Measurements from ENCODE around the gene ANXA9.

ANXA9 gene

GRCh38 chr1:150981177-150981804 lies 801 bp upstream of the ANXA9 start (continued):
- no peak for TF ChIP-seq ZNF629 (tag by site-specific recombination; IDR thresholded peaks at IDR 0.05)
- no peak for TF ChIP-seq ZNF785 (tag by site-specific recombination; IDR thresholded peaks at IDR 0.05)
- TF ChIP-seq ZNF366 (tag by site-specific recombination; conservative IDR thresholded peaks at IDR 0.05), result no peak
- TF ChIP-seq ZNF677 (tag by site-specific recombination; IDR thresholded peaks at IDR 0.05), result no peak
- peak; percentile 55; the same call in 1 of the 2 replicates for TF ChIP-seq ZNF341 (tag by site-specific recombination; IDR thresholded peaks at IDR 0.05; ENCODE audit: low read depth)
- TF ChIP-seq ZNF600 (tag by site-specific recombination; IDR thresholded peaks at IDR 0.05), result peak; percentile 41
- TF ChIP-seq TSHZ1 (tag by site-specific recombination; IDR thresholded peaks at IDR 0.05; ENCODE audit: borderline replicate concordance), result no peak
- no peak for TF ChIP-seq GLIS2 (tag by site-specific recombination; IDR thresholded peaks at IDR 0.05)

- no peaks in the 10 kb centered on the region for H3K4me1 ChIP-seq (ENCODE audit: control insufficient read depth, insufficient read depth, low read length)
- TF ChIP-seq ZNF366 (tag by site-specific recombination; conservative IDR thresholded peaks at IDR 0.05), result peak; percentile 36
- no peak for TF ChIP-seq ZNF214 (tag by site-specific recombination; IDR thresholded peaks at IDR 0.05; ENCODE audit: borderline replicate concordance)
- no peak for TF ChIP-seq ELK4 (IDR thresholded peaks at IDR 0.05; ENCODE audit: borderline replicate concordance, low read depth, low read length)
- no peak for TF ChIP-seq ZNF837 (tag by site-specific recombination; IDR thresholded peaks at IDR 0.05)
- no peak for TF ChIP-seq GLIS2 (tag by site-specific recombination; IDR thresholded peaks at IDR 0.05)
- TF ChIP-seq ZNF266 (tag by site-specific recombination; IDR thresholded peaks at IDR 0.05; ENCODE audit: low read depth), result no peak
- TF ChIP-seq ZNF398 (tag by site-specific recombination; IDR thresholded peaks at IDR 0.05), result peak; percentile 16; the same call in 1 of the 2 replicates
- TF ChIP-seq ZBTB21 (tag by site-specific recombination; IDR thresholded peaks at IDR 0.05), result no peak
- peak; percentile 67 for TF ChIP-seq SP7 (tag by site-specific recombination; IDR thresholded peaks at IDR 0.05)
- TF ChIP-seq ZNF600 (tag by site-specific recombination; IDR thresholded peaks at IDR 0.05), result peak; percentile 67
- TF ChIP-seq ZNF830 (tag by site-specific recombination; IDR thresholded peaks at IDR 0.05; ENCODE audit: low read depth), result no peak
- TF ChIP-seq ZBTB8A (tag by site-specific recombination; IDR thresholded peaks at IDR 0.05), result no peak
- TF ChIP-seq, protein P1, sequence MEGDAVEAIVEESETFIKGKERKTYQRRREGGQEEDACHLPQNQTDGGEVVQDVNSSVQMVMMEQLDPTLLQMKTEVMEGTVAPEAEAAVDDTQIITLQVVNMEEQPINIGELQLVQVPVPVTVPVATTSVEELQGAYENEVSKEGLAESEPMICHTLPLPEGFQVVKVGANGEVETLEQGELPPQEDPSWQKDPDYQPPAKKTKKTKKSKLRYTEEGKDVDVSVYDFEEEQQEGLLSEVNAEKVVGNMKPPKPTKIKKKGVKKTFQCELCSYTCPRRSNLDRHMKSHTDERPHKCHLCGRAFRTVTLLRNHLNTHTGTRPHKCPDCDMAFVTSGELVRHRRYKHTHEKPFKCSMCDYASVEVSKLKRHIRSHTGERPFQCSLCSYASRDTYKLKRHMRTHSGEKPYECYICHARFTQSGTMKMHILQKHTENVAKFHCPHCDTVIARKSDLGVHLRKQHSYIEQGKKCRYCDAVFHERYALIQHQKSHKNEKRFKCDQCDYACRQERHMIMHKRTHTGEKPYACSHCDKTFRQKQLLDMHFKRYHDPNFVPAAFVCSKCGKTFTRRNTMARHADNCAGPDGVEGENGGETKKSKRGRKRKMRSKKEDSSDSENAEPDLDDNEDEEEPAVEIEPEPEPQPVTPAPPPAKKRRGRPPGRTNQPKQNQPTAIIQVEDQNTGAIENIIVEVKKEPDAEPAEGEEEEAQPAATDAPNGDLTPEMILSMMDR (tag by site-specific recombination; IDR thresholded peaks at IDR 0.05), result no peak
- TF ChIP-seq, protein P2, sequence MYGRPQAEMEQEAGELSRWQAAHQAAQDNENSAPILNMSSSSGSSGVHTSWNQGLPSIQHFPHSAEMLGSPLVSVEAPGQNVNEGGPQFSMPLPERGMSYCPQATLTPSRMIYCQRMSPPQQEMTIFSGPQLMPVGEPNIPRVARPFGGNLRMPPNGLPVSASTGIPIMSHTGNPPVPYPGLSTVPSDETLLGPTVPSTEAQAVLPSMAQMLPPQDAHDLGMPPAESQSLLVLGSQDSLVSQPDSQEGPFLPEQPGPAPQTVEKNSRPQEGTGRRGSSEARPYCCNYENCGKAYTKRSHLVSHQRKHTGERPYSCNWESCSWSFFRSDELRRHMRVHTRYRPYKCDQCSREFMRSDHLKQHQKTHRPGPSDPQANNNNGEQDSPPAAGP (tag by site-specific recombination; IDR thresholded peaks at IDR 0.05), result 0 out of 2 replicates have a peak, but pooled peaks have one; percentile 53
- no peak for TF ChIP-seq ZNF677 (tag by site-specific recombination; IDR thresholded peaks at IDR 0.05)
- no peak for TF ChIP-seq ZNF544 (tag by site-specific recombination; IDR thresholded peaks at IDR 0.05)
- no peak for TF ChIP-seq IKZF3 (tag by site-specific recombination; IDR thresholded peaks at IDR 0.05)
- TF ChIP-seq FEZF1 (tag by site-specific recombination; IDR thresholded peaks at IDR 0.05), result no peak
- TF ChIP-seq, protein P3, sequence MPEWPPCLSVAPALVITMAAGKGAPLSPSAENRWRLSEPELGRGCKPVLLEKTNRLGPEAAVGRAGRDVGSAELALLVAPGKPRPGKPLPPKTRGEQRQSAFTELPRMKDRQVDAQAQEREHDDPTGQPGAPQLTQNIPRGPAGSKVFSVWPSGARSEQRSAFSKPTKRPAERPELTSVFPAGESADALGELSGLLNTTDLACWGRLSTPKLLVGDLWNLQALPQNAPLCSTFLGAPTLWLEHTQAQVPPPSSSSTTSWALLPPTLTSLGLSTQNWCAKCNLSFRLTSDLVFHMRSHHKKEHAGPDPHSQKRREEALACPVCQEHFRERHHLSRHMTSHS (tag by site-specific recombination; IDR thresholded peaks at IDR 0.05), result no peak
- no peak for TF ChIP-seq ZNF16 (tag by site-specific recombination; IDR thresholded peaks at IDR 0.05; ENCODE audit: low read depth)
These were observed 3.2 kb downstream of the ANXA9 start for GRCh38 chr1:150985179-150985825.

More at GRCh38 chr1:150985179-150985825, 3.2 kb downstream of the ANXA9 start:
- CTCF ChIA-PET, result interaction anchor here (0.6 to 3.8 kb wide), 5 partner anchors 8 to 425 kb away, joined by 3 to 45 read pairs (median 4); no protein-coding TSS in a partner anchor
- H3K27ac ChIP-seq (ENCODE audit: extremely low read depth, low read depth, low read length), result no peak overlapping the region
- no peaks in the 10 kb centered on the region for H3K36me3 ChIP-seq (ENCODE audit: control insufficient read depth in 2 of 2, insufficient read depth in 1 of 2, low read length in 2 of 2)
- no peaks in the 10 kb centered on the region for H3K9me3 ChIP-seq (ENCODE audit: control insufficient read depth, insufficient read depth, low read depth, low read length)
- no peak overlapping the region for H3K4me3 ChIP-seq (ENCODE audit: low read depth, low read length)
- POLR2A ChIA-PET, result no interaction called here
